HepG2 (cell line): ENCODE results near the gene ARMH1. TPM values are rescaled to one million over a fixed set of nuclear protein-coding genes. Genes with fewer than 3 reads are reported as not detected.

Experiments
- BHLHE40 ChIP-seq: IDR thresholded peaks from 2 replicates; pipeline ENCODE4 v1.6.1; 2011; ENCODE audit warnings: low read length, improper control_type of control experiment
- BRCA1 ChIP-seq: sonication (generic); formaldehyde crosslinking; IDR thresholded peaks from 2 replicates; pipeline ENCODE4 v1.4.0; 2020; ENCODE audit warnings: missing genetic modification reagents
- ERF ChIP-seq: IDR thresholded peaks from 2 replicates; pipeline ENCODE4 v1.6.1; 2018; ENCODE audit warnings: missing biosample characterization, missing genetic modification reagents
- FOXO1 ChIP-seq: sonication (generic); formaldehyde crosslinking; IDR thresholded peaks from 2 replicates; pipeline ENCODE4 v1.4.0; 2020; ENCODE audit warnings: missing genetic modification reagents
- GATAD1 ChIP-seq: IDR thresholded peaks from 2 replicates; pipeline ENCODE4 v1.6.1; 2016; ENCODE audit warnings: missing genetic modification reagents, missing compliant biosample characterization
- GATAD2A ChIP-seq: IDR thresholded peaks from 2 replicates; pipeline ENCODE4 v1.6.1; 2016
- GPN1 ChIP-seq: sonication (generic); formaldehyde crosslinking; IDR thresholded peaks from 2 replicates; pipeline ENCODE4 v1.5.1; 2020; ENCODE audit warnings: missing genetic modification reagents, borderline replicate concordance
- HMG20A ChIP-seq: IDR thresholded peaks from 2 replicates; pipeline ENCODE4 v1.6.1; 2016; ENCODE audit warnings: borderline replicate concordance
- KDM2A ChIP-seq: sonication (generic); formaldehyde crosslinking; IDR thresholded peaks from 2 replicates; pipeline ENCODE4 v1.4.0; 2020; ENCODE audit warnings: low read depth, missing genetic modification reagents, borderline replicate concordance
- PAF1 ChIP-seq: IDR thresholded peaks from 2 replicates; pipeline ENCODE4 v1.6.1; 2016; ENCODE audit warnings: missing genetic modification reagents, missing compliant biosample characterization
- POLR2A ChIP-seq, 2 experiments: IDR thresholded peaks; 2 replicates each; pipeline ENCODE4 v1.6.1; 2011; ENCODE audit warnings: low read depth in 2 of 2, low read length in 2 of 2, mild to moderate bottlenecking in 1 of 2, moderate library complexity in 1 of 2; ENCODE audit not compliant: insufficient read depth in 1 of 2
- POLR2AphosphoS5 ChIP-seq: IDR thresholded peaks from 2 replicates; pipeline ENCODE4 v1.6.1; 2012; ENCODE audit warnings: low read depth, low read length
- RAD21 ChIP-seq: fragments of 450-650 bp; formaldehyde crosslinking; IDR thresholded peaks from 2 replicates; pipeline ENCODE4 v1.5.0; 2020; ENCODE audit warnings: mild to moderate bottlenecking
- RAD51 ChIP-seq: fragments of 450-650 bp; IDR thresholded peaks from 2 replicates; pipeline ENCODE4 v1.6.1; 2016; ENCODE audit warnings: borderline replicate concordance
- REPIN1 ChIP-seq: sonication (generic); formaldehyde crosslinking; IDR thresholded peaks from 2 replicates; pipeline ENCODE4 v1.8.0; 2022; ENCODE audit warnings: missing genetic modification reagents, low read depth, mild to moderate bottlenecking, borderline replicate concordance
- SMC3 ChIP-seq: IDR thresholded peaks from 2 replicates; pipeline ENCODE4 v1.6.1; 2011; ENCODE audit warnings: low read length, improper control_type of control experiment
- STAG1 ChIP-seq: sonication (generic); formaldehyde crosslinking; IDR thresholded peaks from 2 replicates; pipeline ENCODE4 v1.4.0; 2020; ENCODE audit warnings: missing genetic modification reagents
- TEAD3 ChIP-seq: optimal IDR thresholded peaks from 2 replicates; pipeline ENCODE3; 2016; ENCODE audit warnings: borderline replicate concordance
- YY1 ChIP-seq: IDR thresholded peaks from 2 replicates; pipeline ENCODE4 v1.6.1; 2011; ENCODE audit warnings: low read length, low read depth, moderate library complexity, mild to moderate bottlenecking; ENCODE audit not compliant: insufficient read depth, insufficient replicate concordance
- ZEB1 ChIP-seq: IDR thresholded peaks from 2 replicates; pipeline ENCODE4 v1.6.1; 2012; ENCODE audit warnings: mild to moderate bottlenecking, low read depth, inconsistent platforms; ENCODE audit not compliant: insufficient replicate concordance
- ZNF251 ChIP-seq: sonication (generic); formaldehyde crosslinking; IDR thresholded peaks from 2 replicates; pipeline ENCODE4 v1.9.0; 2021; ENCODE audit warnings: mild to moderate bottlenecking, missing genetic modification reagents
- ZNF263 ChIP-seq: sonication (generic); formaldehyde crosslinking; IDR thresholded peaks from 2 replicates; pipeline ENCODE4 v1.4.0; 2020; ENCODE audit warnings: missing genetic modification reagents
- ZNF354B ChIP-seq: sonication (generic); formaldehyde crosslinking; IDR thresholded peaks from 2 replicates; pipeline ENCODE4 v1.8.0; 2022; ENCODE audit warnings: mild to moderate bottlenecking, missing genetic modification reagents
- ZNF432 ChIP-seq: sonication (generic); formaldehyde crosslinking; IDR thresholded peaks from 2 replicates; pipeline ENCODE4 v1.5.0; 2020; ENCODE audit warnings: missing genetic modification reagents, mild to moderate bottlenecking, borderline replicate concordance
- ZNF530 ChIP-seq: sonication (generic); formaldehyde crosslinking; IDR thresholded peaks from 2 replicates; pipeline ENCODE4 v1.5.0; 2020; ENCODE audit warnings: low read depth, mild to moderate bottlenecking, missing genetic modification reagents
- ZNF557 ChIP-seq: sonication (generic); formaldehyde crosslinking; IDR thresholded peaks from 2 replicates; pipeline ENCODE4 v1.4.0; 2020; ENCODE audit warnings: missing genetic modification reagents
- ZNF652 ChIP-seq: IDR thresholded peaks from 2 replicates; pipeline ENCODE4 v1.6.1; 2016; ENCODE audit warnings: low read depth, borderline replicate concordance
- ZNF687 ChIP-seq: sonication (generic); formaldehyde crosslinking; IDR thresholded peaks from 2 replicates; pipeline ENCODE4 v1.5.1; 2020; ENCODE audit warnings: mild to moderate bottlenecking, missing genetic modification reagents, moderate library complexity
- polyA plus RNA-seq, 8 experiments: library from polyadenylated mRNA; depleted of rRNA in 3 of 8; stranded (reverse) in 7 of 8; unstranded in 1 of 8; fragments of >200 nt; fragmentation: Illumina TruSeq in 4 of 8; extraction: Trizol in 4 of 8; gene quantifications; 2 replicates each; pipeline versions ENCODE4 v1.2.1 to v1.2.3, GENCODE V29; 2011 to 2016; ENCODE audit warnings: low read depth in 4 of 8, missing spikeins in 1 of 8, mixed read lengths in 1 of 8; ENCODE audit not compliant: insufficient read depth in 1 of 8
- total RNA-seq, 5 experiments: library from RNA; depleted of rRNA; stranded (reverse); fragments of >200 nt; fragmentation: Illumina TruSeq; extraction: Trizol; gene quantifications; 2 replicates each; pipeline ENCODE4 v1.2.3, GENCODE V29; 2016; ENCODE audit warnings: low read depth in 1 of 5
- TF ChIP-seq, protein P1 (sequence below): sonication (generic); formaldehyde crosslinking; IDR thresholded peaks from 2 replicates; pipeline ENCODE4 v1.5.0; 2020; ENCODE audit warnings: mild to moderate bottlenecking, missing genetic modification reagents, moderate library complexity

Gene ARMH1
- total and polyA plus RNA-seq, 2 of the 13 experiments (the other 11 are each of a cell fraction or from before 2014, with no cell fraction given) = 0.69 TPM; not detected in 1

- TF ChIP-seq ZNF432 (CRISPR knock-in tag) (no peak), STAG1 (CRISPR knock-in tag) (peak; percentile 87), ZNF354B (no peak), KDM2A (peak; percentile 55; the same call in 1 of the 2 replicates), POLR2AphosphoS5 (no peak), ZNF557 (CRISPR knock-in tag) (no peak), YY1 (peak; percentile 21), SMC3 (peak; percentile 60), RAD21 (CRISPR knock-in tag) (peak; percentile 88), POLR2A (IDR thresholded peaks at IDR 0.05; ENCODE audit: insufficient read depth in 1 of 2, low read depth in 2 of 2, low read length in 2 of 2) (0 out of 4 replicates have a peak, but pooled peaks of 1 of the 2 experiments have one; percentile 7), ZNF263 (CRISPR knock-in tag) (peak; percentile 28; the same call in 1 of the 2 replicates), FOXO1 (CRISPR knock-in tag) (no peak), GPN1 (CRISPR knock-in tag) (no peak), REPIN1 (CRISPR knock-in tag) (peak; percentile 54; the same call in 1 of the 2 replicates), HMG20A (CRISPR knock-in tag) (no peak), ZNF687 (peak; percentile 41), PAF1 (CRISPR knock-in tag) (no peak), GATAD1 (CRISPR knock-in tag) (peak; percentile 38; the same call in 1 of the 2 replicates), ZNF530 (no peak), ERF (0 out of 2 replicates have a peak, but pooled peaks have one; percentile 46), ZNF251 (CRISPR knock-in tag) (no peak), TEAD3 (CRISPR knock-in tag) (peak; percentile 90), ZEB1 (no peak), ZNF652 (CRISPR knock-in tag) (no peak), BRCA1 (CRISPR knock-in tag) (no peak), GATAD2A (CRISPR knock-in tag) (0 out of 2 replicates have a peak, but pooled peaks have one; percentile 22), RAD51 (no peak), BHLHE40 (0 out of 2 replicates have a peak, but pooled peaks have one; percentile 19)
- TF ChIP-seq, protein P1, sequence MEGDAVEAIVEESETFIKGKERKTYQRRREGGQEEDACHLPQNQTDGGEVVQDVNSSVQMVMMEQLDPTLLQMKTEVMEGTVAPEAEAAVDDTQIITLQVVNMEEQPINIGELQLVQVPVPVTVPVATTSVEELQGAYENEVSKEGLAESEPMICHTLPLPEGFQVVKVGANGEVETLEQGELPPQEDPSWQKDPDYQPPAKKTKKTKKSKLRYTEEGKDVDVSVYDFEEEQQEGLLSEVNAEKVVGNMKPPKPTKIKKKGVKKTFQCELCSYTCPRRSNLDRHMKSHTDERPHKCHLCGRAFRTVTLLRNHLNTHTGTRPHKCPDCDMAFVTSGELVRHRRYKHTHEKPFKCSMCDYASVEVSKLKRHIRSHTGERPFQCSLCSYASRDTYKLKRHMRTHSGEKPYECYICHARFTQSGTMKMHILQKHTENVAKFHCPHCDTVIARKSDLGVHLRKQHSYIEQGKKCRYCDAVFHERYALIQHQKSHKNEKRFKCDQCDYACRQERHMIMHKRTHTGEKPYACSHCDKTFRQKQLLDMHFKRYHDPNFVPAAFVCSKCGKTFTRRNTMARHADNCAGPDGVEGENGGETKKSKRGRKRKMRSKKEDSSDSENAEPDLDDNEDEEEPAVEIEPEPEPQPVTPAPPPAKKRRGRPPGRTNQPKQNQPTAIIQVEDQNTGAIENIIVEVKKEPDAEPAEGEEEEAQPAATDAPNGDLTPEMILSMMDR (CRISPR knock-in tag) = peak; percentile 96
These were observed 21.9 kb upstream of the ARMH1 start (continued) for GRCh38 chr1:44652445-44653106.
